ENCODE measurements around the gene TTC5.

- no peak for TF ChIP-seq POLR2A (IDR thresholded peaks at IDR 0.05; ENCODE audit: low read depth, low read length)
- no peak for TF ChIP-seq TAF1 (IDR thresholded peaks at IDR 0.05; ENCODE audit: borderline replicate concordance, low read depth, low read length)
These were observed 26.7 kb upstream of the TTC5 start for GRCh38 chr14:20332431-20332787.

Measured in GM12892 (cell line).